Measurements from ENCODE around the gene ROBO1.
"Not testable (repeated sequence)": the region's sequence is repeated elsewhere in the genome, so short reads cannot be mapped to it uniquely, and the experiment has no call there.

Gene ROBO1

DNA sequence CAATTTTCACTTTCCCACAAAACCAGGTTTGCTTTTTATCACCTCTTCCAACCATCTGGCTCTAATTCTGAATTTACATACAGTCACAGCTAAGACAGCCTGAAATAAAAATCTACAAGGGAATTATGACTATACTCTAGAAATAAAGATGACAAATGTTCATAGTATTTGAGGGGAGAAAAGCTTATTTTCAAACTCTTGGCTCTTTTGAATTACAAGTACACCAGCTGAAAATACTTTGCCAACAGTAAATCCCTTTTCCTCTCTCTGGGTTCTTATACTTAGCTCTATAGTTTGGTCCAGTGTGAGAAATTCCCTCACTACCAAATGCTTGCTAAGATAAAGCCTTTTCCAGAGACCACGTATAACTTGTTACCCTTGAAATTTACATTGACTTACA, 1037.9 kb downstream of the ROBO1 start:
- no peak overlapping the region for H3K9ac ChIP-seq (ENCODE audit: low read depth, low read length)
- H3K36me3 ChIP-seq (ENCODE audit: control insufficient read depth, insufficient read depth, low read length) = no peaks in the 10 kb centered on the region
- H3K9me3 ChIP-seq (ENCODE audit: control insufficient read depth, insufficient read depth, low read length) = no peaks in the 10 kb centered on the region
- H3K27me3 ChIP-seq (ENCODE audit: control insufficient read depth, insufficient read depth, low read length) = no peaks in the 10 kb centered on the region
- peaks cover 73% of the 10 kb centered on the region for H3K4me1 ChIP-seq (ENCODE audit: control insufficient read depth, insufficient read depth, low read length)
- no peak overlapping the region for H3K4me3 ChIP-seq (ENCODE audit: low read depth, low read length)
- no peak overlapping the region for H3K27ac ChIP-seq (ENCODE audit: low read depth, low read length)

DNA sequence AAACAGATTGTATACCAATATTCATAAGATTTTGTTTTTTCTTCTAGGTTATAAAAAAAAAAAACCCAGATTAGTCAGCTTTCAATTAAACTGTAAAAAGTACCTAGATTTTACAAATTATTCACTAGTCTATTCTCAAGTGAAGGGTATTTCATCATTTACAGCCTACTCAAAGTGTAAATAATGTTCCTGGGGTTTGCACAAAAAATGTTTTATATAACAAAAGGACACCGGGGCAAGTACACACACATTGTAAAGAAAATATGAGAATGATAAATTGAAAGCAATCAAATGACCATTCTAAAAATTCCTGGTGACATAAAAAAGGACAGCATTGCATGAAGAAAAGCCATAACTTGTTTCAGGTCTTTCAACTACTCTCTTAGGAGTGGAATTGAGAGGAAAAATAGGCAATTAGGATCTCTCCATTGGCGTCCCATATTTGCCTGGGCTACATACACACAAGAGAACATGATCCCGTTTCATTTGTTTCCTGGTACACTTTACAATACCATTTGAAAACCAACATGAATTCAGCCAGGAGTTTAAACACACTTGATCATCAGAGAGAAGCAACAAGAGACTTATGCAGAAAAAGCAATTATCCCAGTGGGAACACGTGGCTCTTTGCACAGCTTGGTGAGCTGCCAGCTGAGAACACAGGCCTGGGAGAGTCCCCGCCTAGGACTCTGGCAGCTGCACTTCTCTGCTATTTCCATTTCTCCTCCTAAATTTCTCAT, 1039.2 kb downstream of the ROBO1 start:
- Histone ChIP-seq H3K27ac (ENCODE audit: low read depth, low read length) (no peak overlapping the region), H3K9ac (ENCODE audit: low read depth, low read length) (no peak overlapping the region), H3K4me3 (ENCODE audit: low read depth, low read length) (no peak overlapping the region), H3K9me3 (ENCODE audit: control insufficient read depth, insufficient read depth, low read length) (no peaks in the 10 kb centered on the region), H3K27me3 (ENCODE audit: control insufficient read depth, insufficient read depth, low read length) (no peaks in the 10 kb centered on the region), H3K36me3 (ENCODE audit: control insufficient read depth, insufficient read depth, low read length) (no peaks in the 10 kb centered on the region), H3K4me1 (ENCODE audit: control insufficient read depth, insufficient read depth, low read length) (peaks cover 68% of the 10 kb centered on the region)

DNA sequence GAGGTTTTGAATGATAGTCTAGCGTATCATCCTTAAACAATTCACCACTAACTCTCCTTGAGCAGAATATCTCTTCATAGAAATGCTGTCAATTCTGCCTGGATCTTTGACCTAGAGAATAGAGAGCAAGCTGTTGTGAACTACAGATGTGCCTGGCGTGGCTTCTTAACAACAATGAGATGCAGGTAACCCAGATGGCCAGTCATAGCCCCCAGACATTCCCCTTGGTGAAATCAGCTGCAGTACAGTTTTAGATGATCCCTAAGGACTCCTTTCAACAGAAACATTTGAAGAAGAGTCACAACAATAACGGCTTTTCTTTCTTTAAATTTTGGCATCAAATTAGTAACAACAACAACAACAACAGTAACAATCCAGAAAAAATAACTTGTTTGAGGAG, 1041.3 kb downstream of the ROBO1 start:
- Histone ChIP-seq H3K27me3 (ENCODE audit: control insufficient read depth, insufficient read depth, low read length) (no peaks in the 10 kb centered on the region), H3K9me3 (ENCODE audit: control insufficient read depth, insufficient read depth, low read length) (no peaks in the 10 kb centered on the region), H3K27ac (ENCODE audit: low read depth, low read length) (peak overlapping the region; percentile 15), H3K36me3 (ENCODE audit: control insufficient read depth, insufficient read depth, low read length) (no peaks in the 10 kb centered on the region), H3K9ac (ENCODE audit: low read depth, low read length) (no peak overlapping the region), H3K4me3 (ENCODE audit: low read depth, low read length) (no peak overlapping the region), H3K4me1 (ENCODE audit: control insufficient read depth, insufficient read depth, low read length) (peaks cover 58% of the 10 kb centered on the region)

DNA sequence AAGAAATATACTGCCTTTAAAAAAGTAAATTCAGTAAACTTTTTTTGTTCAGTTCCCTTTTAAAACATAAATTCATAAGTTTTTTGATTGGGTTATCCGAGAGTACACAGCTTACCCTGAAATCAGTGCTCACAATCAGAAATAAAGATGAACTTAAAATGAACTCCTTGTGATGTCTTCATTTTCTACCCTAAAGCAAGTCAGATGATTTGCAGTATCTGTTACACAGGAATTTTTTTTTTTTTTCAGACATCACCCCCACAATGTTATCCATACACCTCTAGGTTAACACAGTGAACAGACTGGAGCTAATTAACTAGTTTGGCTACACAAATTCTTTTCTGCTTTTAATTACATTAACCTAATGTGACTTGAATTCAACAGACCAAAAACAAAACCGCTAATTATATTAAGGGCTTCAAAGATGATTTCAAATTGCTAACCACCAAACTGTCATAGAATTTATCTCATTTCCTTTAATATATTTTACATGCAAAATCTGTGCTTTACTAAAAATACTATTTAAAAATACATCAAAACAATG, 1042.0 kb downstream of the ROBO1 start:
- no peaks in the 10 kb centered on the region for H3K36me3 ChIP-seq (ENCODE audit: control insufficient read depth, insufficient read depth, low read length)
- no peaks in the 10 kb centered on the region for H3K9me3 ChIP-seq (ENCODE audit: control insufficient read depth, insufficient read depth, low read length)
- H3K4me3 ChIP-seq (ENCODE audit: low read depth, low read length) = no peak overlapping the region
- H3K4me1 ChIP-seq (ENCODE audit: control insufficient read depth, insufficient read depth, low read length) = peaks cover 58% of the 10 kb centered on the region
- no peak overlapping the region for H3K9ac ChIP-seq (ENCODE audit: low read depth, low read length)
- H3K27me3 ChIP-seq (ENCODE audit: control insufficient read depth, insufficient read depth, low read length) = no peaks in the 10 kb centered on the region
- H3K27ac ChIP-seq (ENCODE audit: low read depth, low read length) = no peak overlapping the region

DNA sequence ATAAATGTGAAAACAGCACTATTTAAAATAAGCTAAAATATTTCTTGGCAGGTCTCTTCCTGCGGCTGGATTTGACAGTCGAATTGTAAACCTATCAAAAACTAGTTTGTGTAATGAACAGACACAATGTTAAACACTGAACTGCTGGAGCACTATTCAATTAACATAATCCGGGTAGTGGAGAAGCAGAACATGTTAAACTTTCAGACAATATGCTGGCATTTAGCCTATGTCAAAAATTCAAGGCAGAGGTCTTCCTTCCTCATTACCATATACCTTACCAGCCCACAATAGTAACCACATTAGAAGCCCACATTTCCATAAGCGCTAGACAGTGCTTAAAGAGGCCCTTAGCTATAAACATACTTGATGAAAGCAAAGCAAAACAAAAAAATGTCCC, 1042.9 kb downstream of the ROBO1 start:
- Histone ChIP-seq H3K9ac (ENCODE audit: low read depth, low read length) (no peak overlapping the region), H3K9me3 (ENCODE audit: control insufficient read depth, insufficient read depth, low read length) (no peaks in the 10 kb centered on the region), H3K4me1 (ENCODE audit: control insufficient read depth, insufficient read depth, low read length) (peaks cover 50% of the 10 kb centered on the region), H3K36me3 (ENCODE audit: control insufficient read depth, insufficient read depth, low read length) (no peaks in the 10 kb centered on the region), H3K27ac (ENCODE audit: low read depth, low read length) (no peak overlapping the region), H3K4me3 (ENCODE audit: low read depth, low read length) (no peak overlapping the region), H3K27me3 (ENCODE audit: control insufficient read depth, insufficient read depth, low read length) (no peaks in the 10 kb centered on the region)

DNA sequence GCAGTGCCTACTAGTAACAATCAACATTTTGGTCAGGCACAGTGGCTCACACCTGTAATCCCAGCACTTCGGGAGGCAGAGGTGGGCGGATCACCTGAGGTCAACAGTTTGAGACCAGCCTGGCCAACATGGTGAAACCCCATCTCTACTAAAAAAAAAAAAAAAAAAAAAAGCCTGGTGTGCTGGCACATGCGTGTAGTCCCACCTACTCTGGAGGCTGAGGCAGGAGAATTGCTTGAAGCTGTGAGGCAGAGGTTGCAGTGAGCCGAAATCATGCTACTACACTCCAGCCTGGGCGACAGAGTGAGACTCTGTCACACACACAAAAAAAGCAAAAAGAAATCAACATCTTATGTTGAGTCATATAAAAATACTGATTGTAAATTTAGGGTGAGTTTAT, 1043.4 kb downstream of the ROBO1 start:
- peaks cover 46% of the 10 kb centered on the region for H3K4me1 ChIP-seq (ENCODE audit: control insufficient read depth, insufficient read depth, low read length)
- not testable (repeated sequence) for H3K27ac ChIP-seq (ENCODE audit: low read depth, low read length); H3K4me3 ChIP-seq (ENCODE audit: low read depth, low read length); H3K27me3 ChIP-seq (ENCODE audit: control insufficient read depth, insufficient read depth, low read length); H3K9ac ChIP-seq (ENCODE audit: low read depth, low read length); H3K9me3 ChIP-seq (ENCODE audit: control insufficient read depth, insufficient read depth, low read length); H3K36me3 ChIP-seq (ENCODE audit: control insufficient read depth, insufficient read depth, low read length)

DNA sequence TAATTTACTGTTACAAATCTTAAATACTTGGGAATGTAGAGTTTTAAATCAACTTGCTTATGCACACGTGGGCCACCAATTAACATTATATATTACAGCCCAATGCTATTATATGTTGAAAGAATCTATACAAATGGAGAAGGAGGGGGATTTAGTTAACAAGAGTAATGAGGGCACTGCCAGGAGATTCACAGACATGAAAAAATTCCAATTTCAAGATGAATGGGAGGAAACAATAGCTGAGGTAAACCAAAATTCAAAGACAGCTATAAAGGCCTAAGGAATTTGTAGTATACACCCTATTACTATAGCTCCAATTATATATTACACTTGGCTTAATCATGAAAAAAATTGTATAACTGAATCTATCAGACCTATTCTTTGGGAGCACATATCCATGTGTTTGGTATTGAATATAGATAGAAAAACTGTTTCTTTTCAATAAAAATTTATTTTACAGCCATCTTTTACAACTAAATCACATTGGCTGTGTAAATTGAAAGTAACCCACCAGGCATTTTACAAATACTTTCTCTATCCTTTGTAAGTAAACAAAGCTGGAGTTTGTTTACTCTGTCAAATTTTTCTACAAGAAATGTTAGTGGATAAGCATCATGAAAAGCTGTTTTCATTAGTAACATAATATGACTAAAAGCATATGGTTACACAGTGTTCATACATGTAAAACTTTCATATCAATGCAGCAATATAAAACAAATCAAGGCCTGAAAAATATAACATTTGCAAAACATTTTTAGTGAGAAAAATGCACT, 1045.8 kb downstream of the ROBO1 start:
- Histone ChIP-seq H3K4me1 (ENCODE audit: control insufficient read depth, insufficient read depth, low read length) (peaks cover 38% of the 10 kb centered on the region), H3K27ac (ENCODE audit: low read depth, low read length) (no peak overlapping the region), H3K9me3 (ENCODE audit: control insufficient read depth, insufficient read depth, low read length) (no peaks in the 10 kb centered on the region), H3K9ac (ENCODE audit: low read depth, low read length) (no peak overlapping the region), H3K27me3 (ENCODE audit: control insufficient read depth, insufficient read depth, low read length) (no peaks in the 10 kb centered on the region), H3K36me3 (ENCODE audit: control insufficient read depth, insufficient read depth, low read length) (0 out of 2 replicates have a peak, but pooled peaks cover under 1% of the 10 kb centered on the region), H3K4me3 (ENCODE audit: low read depth, low read length) (no peak overlapping the region)

DNA sequence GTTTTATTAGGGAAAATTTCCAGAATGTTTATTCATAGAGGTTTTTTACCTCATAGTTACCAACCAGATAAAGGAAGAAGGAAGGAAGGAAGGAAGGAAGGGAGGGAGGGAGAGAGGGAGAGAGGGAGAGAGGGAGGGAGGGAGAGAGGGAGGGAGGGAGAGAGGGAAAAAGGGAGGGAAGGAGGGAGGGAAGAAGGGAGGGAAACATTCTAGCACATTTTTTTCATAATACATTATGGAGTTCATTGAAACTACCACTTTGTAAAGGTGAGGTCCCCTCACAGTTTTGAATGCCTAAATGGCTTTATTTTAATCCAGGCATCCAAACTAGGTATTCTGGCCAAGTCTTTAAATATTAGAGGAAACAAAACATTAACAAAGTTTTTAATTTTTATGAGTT, 1049.1 kb downstream of the ROBO1 start:
- no peaks in the 10 kb centered on the region for H3K27me3 ChIP-seq (ENCODE audit: control insufficient read depth, insufficient read depth, low read length)
- H3K9ac ChIP-seq (ENCODE audit: low read depth, low read length) = no peak overlapping the region
- H3K4me1 ChIP-seq (ENCODE audit: control insufficient read depth, insufficient read depth, low read length) = peaks cover 15% of the 10 kb centered on the region
- H3K27ac ChIP-seq (ENCODE audit: low read depth, low read length) = no peak overlapping the region
- H3K9me3 ChIP-seq (ENCODE audit: control insufficient read depth, insufficient read depth, low read length) = no peaks in the 10 kb centered on the region
- 0 out of 2 replicates have a peak, but pooled peaks cover 12% of the 10 kb centered on the region for H3K36me3 ChIP-seq (ENCODE audit: control insufficient read depth, insufficient read depth, low read length)
- no peak overlapping the region for H3K4me3 ChIP-seq (ENCODE audit: low read depth, low read length)

DNA sequence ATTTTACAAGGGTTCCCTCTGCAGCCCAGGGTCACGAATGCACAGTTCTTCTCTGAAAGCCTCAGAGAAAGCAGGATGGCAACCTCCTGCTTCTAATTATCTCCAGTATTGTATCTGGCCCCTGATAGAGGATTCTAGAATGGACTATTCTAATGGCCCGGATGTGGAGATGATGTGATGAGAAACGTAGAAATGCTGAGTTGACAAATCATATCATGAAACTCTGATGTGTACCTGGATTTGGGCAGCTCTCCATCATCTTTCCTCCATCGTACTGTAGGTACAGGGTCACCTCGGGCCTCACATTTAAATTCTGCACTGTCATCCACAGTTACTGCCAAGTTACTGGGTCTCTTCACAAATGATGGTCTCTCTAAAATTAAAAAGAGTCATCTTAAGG, 1050.8 kb downstream of the ROBO1 start:
- Histone ChIP-seq H3K36me3 (ENCODE audit: control insufficient read depth, insufficient read depth, low read length) (0 out of 2 replicates have a peak, but pooled peaks cover 12% of the 10 kb centered on the region), H3K4me3 (ENCODE audit: low read depth, low read length) (no peak overlapping the region), H3K9me3 (ENCODE audit: control insufficient read depth, insufficient read depth, low read length) (no peaks in the 10 kb centered on the region), H3K4me1 (ENCODE audit: control insufficient read depth, insufficient read depth, low read length) (peaks cover 10% of the 10 kb centered on the region), H3K9ac (ENCODE audit: low read depth, low read length) (no peak overlapping the region), H3K27me3 (ENCODE audit: control insufficient read depth, insufficient read depth, low read length) (no peaks in the 10 kb centered on the region), H3K27ac (ENCODE audit: low read depth, low read length) (no peak overlapping the region)

DNA sequence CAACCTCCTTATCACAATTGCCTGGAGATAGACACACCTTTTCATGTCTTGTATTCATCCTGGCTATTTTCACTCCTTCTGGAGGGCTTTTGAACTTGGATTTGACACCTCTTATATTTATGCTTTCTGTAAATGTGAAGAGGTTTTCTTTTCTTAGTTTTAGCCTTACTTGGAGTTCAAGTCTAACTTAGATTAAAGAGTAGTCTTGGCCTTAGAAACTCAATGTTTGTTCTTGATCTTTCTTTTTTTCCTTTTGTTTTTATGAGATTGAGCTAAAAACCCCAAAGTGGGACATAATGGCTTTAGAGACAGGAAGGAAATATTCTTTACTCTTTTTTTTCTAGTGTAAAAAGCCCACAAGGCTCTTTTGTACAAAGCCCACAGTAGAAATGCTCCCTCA, 1054.9 kb downstream of the ROBO1 start:
- H3K4me3 ChIP-seq (ENCODE audit: low read depth, low read length) = no peak overlapping the region
- no peaks in the 10 kb centered on the region for H3K27me3 ChIP-seq (ENCODE audit: control insufficient read depth, insufficient read depth, low read length)
- 0 out of 2 replicates have a peak, but pooled peaks cover 12% of the 10 kb centered on the region for H3K36me3 ChIP-seq (ENCODE audit: control insufficient read depth, insufficient read depth, low read length)
- H3K9me3 ChIP-seq (ENCODE audit: control insufficient read depth, insufficient read depth, low read length) = no peaks in the 10 kb centered on the region
- no peak overlapping the region for H3K9ac ChIP-seq (ENCODE audit: low read depth, low read length)
- no peaks in the 10 kb centered on the region for H3K4me1 ChIP-seq (ENCODE audit: control insufficient read depth, insufficient read depth, low read length)
- H3K27ac ChIP-seq (ENCODE audit: low read depth, low read length) = no peak overlapping the region

DNA sequence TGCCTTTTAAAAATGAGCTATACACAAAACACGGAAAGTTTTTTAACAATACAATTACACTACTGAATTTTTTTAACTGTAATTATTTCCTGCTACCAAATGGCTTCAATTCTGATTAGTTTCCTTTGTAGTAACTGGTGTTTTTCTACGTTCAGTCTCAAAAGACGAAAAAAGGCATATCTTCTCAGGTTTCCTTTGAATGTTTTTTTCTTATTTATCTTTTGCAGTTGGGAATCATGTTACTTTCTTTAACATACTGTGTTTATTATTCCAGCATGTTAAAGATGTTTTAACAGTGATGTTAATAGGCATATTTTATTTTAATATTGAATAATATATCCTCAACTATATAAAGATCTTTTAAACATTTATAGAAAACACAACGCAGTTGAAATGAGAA, 1055.5 kb downstream of the ROBO1 start:
- Histone ChIP-seq H3K27ac (ENCODE audit: low read depth, low read length) (no peak overlapping the region), H3K4me1 (ENCODE audit: control insufficient read depth, insufficient read depth, low read length) (no peaks in the 10 kb centered on the region), H3K36me3 (ENCODE audit: control insufficient read depth, insufficient read depth, low read length) (0 out of 2 replicates have a peak, but pooled peaks cover 12% of the 10 kb centered on the region), H3K4me3 (ENCODE audit: low read depth, low read length) (no peak overlapping the region), H3K9ac (ENCODE audit: low read depth, low read length) (no peak overlapping the region), H3K9me3 (ENCODE audit: control insufficient read depth, insufficient read depth, low read length) (no peaks in the 10 kb centered on the region), H3K27me3 (ENCODE audit: control insufficient read depth, insufficient read depth, low read length) (no peaks in the 10 kb centered on the region)
